Amniotic stem cell (primary cell): ENCODE results near the gene VHLL.
"Not testable (repeated sequence)": the region's sequence is repeated elsewhere in the genome, so short reads cannot be mapped to it uniquely, and the experiment has no call there.

Experiments used
- DNase-seq: peaks from one replicate; lab custom pipeline; 2025; lab: John Stamatoyannopoulos, UW

VHLL gene

GRCh38 chr1:156298852-156299357, at the start of gene VHLL:
Gene VHLL, minus strand, starts transcription at chr1:156299307. Its CDS starts 118 bp downstream, at chr1:156299189.
- DNase-seq: no peak

- peak; percentile 67 for DNase-seq
Measured at GRCh38 chr1:156347331-156347730, 48.2 kb upstream of the VHLL start.

- peak; percentile 42 for DNase-seq
Measured at GRCh38 chr1:156346636-156347035, 47.5 kb upstream of the VHLL start.

GRCh38 chr1:156346035-156346434, 46.9 kb upstream of the VHLL start:
- DNase-seq: not testable (repeated sequence)

- DNase-seq: no peak
Measured at GRCh38 chr1:156344409-156344808, 45.3 kb upstream of the VHLL start.

- DNase-seq: no peak
Measured at GRCh38 chr1:156342166-156342955, 43.3 kb upstream of the VHLL start.

- peak; percentile 98 for DNase-seq
Measured at GRCh38 chr1:156338180-156338976, 39.3 kb upstream of the VHLL start, which contains the start of the genes CCT3 and TSACC. Gene CCT3, minus strand, starts transcription at chr1:156338292. Its CDS starts 108 bp downstream, at chr1:156338184. Gene TSACC, plus strand, starts transcription at chr1:156338526. Its CDS starts 1,232 bp downstream, at chr1:156339758.

- no peak for DNase-seq
Measured at GRCh38 chr1:156337888-156338179, 38.7 kb upstream of the VHLL start.

GRCh38 chr1:156337052-156337887, 38.2 kb upstream of the VHLL start:
- no peak for DNase-seq

GRCh38 chr1:156336242-156336641, 37.1 kb upstream of the VHLL start:
- no peak for DNase-seq

- peak; percentile 19 for DNase-seq
Measured at GRCh38 chr1:156323179-156323578, 24.1 kb upstream of the VHLL start.

GRCh38 chr1:156320560-156320959, 21.5 kb upstream of the VHLL start:
- DNase-seq: no peak

- DNase-seq: no peak
Measured at GRCh38 chr1:156319664-156320063, 20.6 kb upstream of the VHLL start.

- DNase-seq: no peak
Measured at GRCh38 chr1:156316909-156317308, 17.8 kb upstream of the VHLL start.

GRCh38 chr1:156310962-156311361, 11.9 kb upstream of the VHLL start:
- DNase-seq: no peak

GRCh38 chr1:156308078-156308477, 9.0 kb upstream of the VHLL start:
- no peak for DNase-seq

GRCh38 chr1:156305215-156305614, 6.1 kb upstream of the VHLL start:
- no peak for DNase-seq

- no peak for DNase-seq
Measured at GRCh38 chr1:156303241-156303640, 4.1 kb upstream of the VHLL start.

GRCh38 chr1:156295391-156295947, 3.6 kb downstream of the VHLL start, which contains the start of gene GLMP:
Gene GLMP, minus strand, starts transcription at chr1:156295679. Its CDS starts 34 bp downstream, at chr1:156295645.
- DNase-seq: peak; percentile 17

- no peak for DNase-seq
Measured at GRCh38 chr1:156293895-156294294, 5.2 kb downstream of the VHLL start.

GRCh38 chr1:156293098-156293434, 6.0 kb downstream of the VHLL start:
- DNase-seq: no peak
